H54 (cell line): ENCODE data around the gene NSG2.
"Not testable (repeated sequence)": the region's sequence is repeated elsewhere in the genome, so short reads cannot be mapped to it uniquely, and the experiment has no call there.

Experiments used
- DNase-seq: peaks from one replicate; pipeline ENCODE4 v3.0.0; 2011; ENCODE audit warnings: low spot score, mixed read lengths; ENCODE audit not compliant: insufficient read length
- FAIRE-seq: peaks from 3 replicates; lab custom pipeline; 2011; peaks lifted over from hg19 to GRCh38; lab: Jason Lieb, UNC
- POLR2A ChIP-seq: IDR thresholded peaks from 2 replicates; pipeline ENCODE4 v1.6.1; 2011; ENCODE audit warnings: low read depth, mild to moderate bottlenecking, low read length

The NSG2 gene

GRCh38 chr5:174101195-174101730, 55.8 kb downstream of the NSG2 start:
- no peak for TF ChIP-seq POLR2A
- FAIRE-seq (no peak), DNase-seq (no peak)

GRCh38 chr5:174102574-174102973, 57.1 kb downstream of the NSG2 start:
- not testable (repeated sequence) for FAIRE-seq, DNase-seq

- TF ChIP-seq POLR2A = no peak
- FAIRE-seq = no peak
- DNase-seq = no peak
Observed at GRCh38 chr5:174106997-174107655, 61.6 kb downstream of the NSG2 start.

GRCh38 chr5:174108745-174109144, 63.2 kb downstream of the NSG2 start:
- no peak for FAIRE-seq
- DNase-seq = no peak
- no peak for TF ChIP-seq POLR2A

GRCh38 chr5:174109698-174110260, 64.3 kb downstream of the NSG2 start:
- DNase-seq = no peak
- no peak for TF ChIP-seq POLR2A
- no peak for FAIRE-seq

- no peak for FAIRE-seq
- no peak for TF ChIP-seq POLR2A
- DNase-seq = no peak
Observed at GRCh38 chr5:174110310-174110709, 64.8 kb downstream of the NSG2 start.

- DNase-seq = no peak
- no peak for TF ChIP-seq POLR2A
- FAIRE-seq = no peak
Observed at GRCh38 chr5:174111287-174111973, 65.9 kb downstream of the NSG2 start.

GRCh38 chr5:174115226-174115625, 69.7 kb downstream of the NSG2 start:
- no peak for TF ChIP-seq POLR2A
- FAIRE-seq (no peak), DNase-seq (no peak)

GRCh38 chr5:174118823-174119467, 73.4 kb downstream of the NSG2 start:
- FAIRE-seq (no peak), DNase-seq (no peak)
- no peak for TF ChIP-seq POLR2A

GRCh38 chr5:174119468-174119881, 74.0 kb downstream of the NSG2 start:
- DNase-seq = no peak
- no peak for FAIRE-seq
- TF ChIP-seq POLR2A = no peak

GRCh38 chr5:174120401-174121005, 75.0 kb downstream of the NSG2 start:
- no peak for DNase-seq
- no peak for FAIRE-seq
- no peak for TF ChIP-seq POLR2A

- TF ChIP-seq POLR2A = no peak
- DNase-seq (no peak), FAIRE-seq (no peak)
Observed at GRCh38 chr5:174134545-174134944, 89.0 kb downstream of the NSG2 start.

- DNase-seq (no peak), FAIRE-seq (no peak)
- no peak for TF ChIP-seq POLR2A
Observed at GRCh38 chr5:174139623-174140022, 94.1 kb downstream of the NSG2 start.
